BLaER1 (cell line): ENCODE data around the gene ADAT1.

Experiments used
- H3K27ac ChIP-seq: shearing (Covaris generic); formaldehyde crosslinking; 2 replicates; pipeline ENCODE4 v1.8.1; 2022
- H3K27me3 ChIP-seq: shearing (Covaris generic); formaldehyde crosslinking; 2 replicates; pipeline ENCODE4 v1.8.1; 2022
- H3K36me3 ChIP-seq: shearing (Covaris generic); formaldehyde crosslinking; 2 replicates; pipeline ENCODE4 v1.8.1; 2022
- H3K4me1 ChIP-seq: shearing (Covaris generic); formaldehyde crosslinking; 2 replicates; pipeline ENCODE4 v1.8.1; 2022
- H3K4me2 ChIP-seq: shearing (Covaris generic); formaldehyde crosslinking; 2 replicates; pipeline ENCODE4 v1.8.1; 2022
- H3K4me3 ChIP-seq: shearing (Covaris generic); formaldehyde crosslinking; 2 replicates; pipeline ENCODE4 v1.8.1; 2022
- H3K9ac ChIP-seq: shearing (Covaris generic); formaldehyde crosslinking; 2 replicates; pipeline ENCODE4 v1.8.1; 2022
- H3K9me3 ChIP-seq: shearing (Covaris generic); formaldehyde crosslinking; 2 replicates; pipeline ENCODE4 v1.8.1; 2022
- H4K20me1 ChIP-seq: shearing (Covaris generic); formaldehyde crosslinking; 2 replicates; pipeline ENCODE4 v1.8.1; 2022
- Cebpa-rat ChIP-seq: shearing (Covaris generic); IDR thresholded peaks from 2 replicates; pipeline ENCODE4 v1.8.1; 2022

Gene ADAT1

GRCh38 chr16:75647112-75647491 lies 24.0 kb upstream of the ADAT1 start:
- H3K27ac ChIP-seq, result peak overlapping the region; percentile 93
- H3K27me3 ChIP-seq, result no peaks in the 10 kb centered on the region
- peaks cover 48% of the 10 kb centered on the region for H3K4me1 ChIP-seq
- peak overlapping the region; percentile 95 for H3K9ac ChIP-seq
- H3K4me2 ChIP-seq, result peak overlapping the region; percentile 91
- peak overlapping the region; percentile 89 for H3K4me3 ChIP-seq
- H3K36me3 ChIP-seq, result peaks cover 36% of the 10 kb centered on the region
- TF ChIP-seq Cebpa-rat, result no peak
- no peaks in the 10 kb centered on the region for H3K9me3 ChIP-seq
- peaks cover 86% of the 10 kb centered on the region for H4K20me1 ChIP-seq

DNA sequence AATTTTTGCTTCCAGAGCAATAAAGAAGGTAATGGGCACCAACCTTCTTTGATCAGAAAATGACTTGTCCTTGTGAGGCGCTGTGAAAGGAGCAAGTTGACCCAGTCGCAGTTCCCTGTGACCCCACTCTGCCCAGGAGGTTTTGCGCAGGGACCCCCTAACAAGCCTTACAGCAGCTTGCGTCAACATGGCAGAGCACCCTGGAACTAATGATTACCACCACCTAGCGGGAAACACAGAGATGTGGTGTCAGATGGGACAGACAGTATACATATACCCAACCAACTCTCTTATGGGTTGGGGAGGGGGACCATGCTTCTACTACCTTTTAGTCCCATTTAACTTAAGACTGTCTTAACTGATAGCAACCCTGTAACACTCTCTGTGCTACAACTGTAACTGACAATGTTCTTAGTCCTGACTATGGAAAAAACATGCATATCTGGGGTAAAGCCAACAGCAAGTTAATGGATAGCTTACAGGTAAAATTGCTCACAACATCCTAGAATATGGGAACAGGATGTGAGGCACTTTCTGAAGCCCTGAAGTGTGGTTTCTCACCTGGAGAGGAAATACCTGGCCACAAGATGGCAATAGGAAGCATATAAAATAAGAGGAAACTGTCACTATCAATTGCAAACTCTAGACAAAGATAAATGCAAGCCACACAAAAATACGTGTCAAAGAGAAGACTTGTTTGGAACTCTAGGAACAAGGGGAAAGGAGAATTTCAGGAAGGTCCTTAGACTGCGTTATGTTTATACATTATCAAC lies 21.3 kb upstream of the ADAT1 start:
- H3K4me1 ChIP-seq, result peaks cover 24% of the 10 kb centered on the region
- H3K9me3 ChIP-seq, result no peaks in the 10 kb centered on the region
- no peaks in the 10 kb centered on the region for H3K27me3 ChIP-seq
- peaks cover 86% of the 10 kb centered on the region for H4K20me1 ChIP-seq
- H3K4me2 ChIP-seq, result peak overlapping the region; percentile 91; the same call in 1 of the 2 replicates
- H3K9ac ChIP-seq, result no peak overlapping the region
- peaks cover 63% of the 10 kb centered on the region for H3K36me3 ChIP-seq
- H3K27ac ChIP-seq, result no peak overlapping the region
- no peak overlapping the region for H3K4me3 ChIP-seq
- TF ChIP-seq Cebpa-rat, result no peak

DNA sequence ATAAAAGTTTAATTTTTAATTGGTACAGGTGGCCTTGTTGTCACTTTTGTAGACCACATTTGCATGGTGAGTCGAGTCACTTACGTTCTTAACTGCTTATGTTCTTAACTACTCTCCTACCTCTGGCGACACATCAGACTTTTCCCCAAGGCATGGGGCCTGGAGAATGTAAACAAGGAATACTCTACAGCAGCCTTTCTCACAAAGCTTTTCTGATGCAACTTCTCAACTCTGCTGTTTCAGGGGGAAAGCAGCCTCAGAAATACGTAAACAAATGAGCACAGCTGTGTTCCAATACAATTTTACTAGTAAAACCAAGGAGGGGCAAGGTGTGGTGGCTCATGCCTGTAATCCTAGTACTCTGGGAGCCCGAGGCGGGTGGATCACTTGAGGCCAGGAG lies 17.5 kb upstream of the ADAT1 start:
- Histone ChIP-seq H3K9ac (no peak overlapping the region), H3K4me2 (no peak overlapping the region), H3K36me3 (peaks cover 100% of the 10 kb centered on the region), H3K27ac (no peak overlapping the region), H4K20me1 (peaks cover 91% of the 10 kb centered on the region), H3K9me3 (no peaks in the 10 kb centered on the region), H3K4me3 (no peak overlapping the region), H3K27me3 (no peaks in the 10 kb centered on the region), H3K4me1 (peaks cover 12% of the 10 kb centered on the region)
- TF ChIP-seq Cebpa-rat, result no peak

- H3K4me2 ChIP-seq, result no peak overlapping the region
- peaks cover 100% of the 10 kb centered on the region for H3K36me3 ChIP-seq
- H3K27ac ChIP-seq, result no peak overlapping the region
- H4K20me1 ChIP-seq, result peaks cover 44% of the 10 kb centered on the region
- no peaks in the 10 kb centered on the region for H3K9me3 ChIP-seq
- H3K9ac ChIP-seq, result no peak overlapping the region
- no peak for TF ChIP-seq Cebpa-rat
- H3K4me1 ChIP-seq, result no peaks in the 10 kb centered on the region
- H3K27me3 ChIP-seq, result no peaks in the 10 kb centered on the region
- no peak overlapping the region for H3K4me3 ChIP-seq
Observed at GRCh38 chr16:75635036-75635435, 12.0 kb upstream of the ADAT1 start.

- Histone ChIP-seq H3K9me3 (no peaks in the 10 kb centered on the region), H3K27ac (no peak overlapping the region), H3K4me2 (no peak overlapping the region), H3K36me3 (peaks cover 100% of the 10 kb centered on the region), H3K27me3 (no peaks in the 10 kb centered on the region), H3K9ac (no peak overlapping the region), H4K20me1 (peaks cover 29% of the 10 kb centered on the region), H3K4me1 (peaks cover 16% of the 10 kb centered on the region), H3K4me3 (no peak overlapping the region)
- no peak for TF ChIP-seq Cebpa-rat
Observed at GRCh38 chr16:75632857-75633256, 9.8 kb upstream of the ADAT1 start.

GRCh38 chr16:75630052-75630451 lies 7.0 kb upstream of the ADAT1 start:
- peaks cover 27% of the 10 kb centered on the region for H3K4me1 ChIP-seq
- H3K27ac ChIP-seq, result no peak overlapping the region
- H4K20me1 ChIP-seq, result peaks cover 14% of the 10 kb centered on the region; the same call in 1 of the 2 replicates
- H3K9ac ChIP-seq, result no peak overlapping the region
- peaks cover 100% of the 10 kb centered on the region for H3K36me3 ChIP-seq
- no peak for TF ChIP-seq Cebpa-rat
- H3K9me3 ChIP-seq, result no peaks in the 10 kb centered on the region
- no peaks in the 10 kb centered on the region for H3K27me3 ChIP-seq
- H3K4me2 ChIP-seq, result no peak overlapping the region
- no peak overlapping the region for H3K4me3 ChIP-seq

DNA sequence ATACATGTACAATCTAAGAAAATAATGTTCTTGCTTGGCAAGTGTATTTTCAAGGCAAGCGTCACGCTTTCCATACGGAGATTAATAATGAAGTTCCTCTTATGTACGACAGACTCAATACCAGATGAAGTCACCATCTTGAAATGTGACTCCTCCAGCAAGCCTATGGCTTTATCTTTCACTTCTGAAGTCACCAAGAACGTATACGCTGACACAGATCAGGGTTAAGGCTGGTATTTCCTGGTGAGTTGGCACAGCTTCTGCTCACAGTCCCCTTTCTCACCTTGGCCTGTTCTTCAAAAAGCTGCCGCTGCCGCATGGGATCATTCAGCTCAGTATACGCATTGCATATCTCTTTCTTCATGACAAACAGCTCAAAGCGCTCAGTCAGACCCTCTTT lies 6.1 kb upstream of the ADAT1 start:
- no peak for TF ChIP-seq Cebpa-rat
- H3K27me3 ChIP-seq, result no peaks in the 10 kb centered on the region
- peak overlapping the region; percentile 66; the same call in 1 of the 2 replicates for H3K4me2 ChIP-seq
- no peak overlapping the region for H3K27ac ChIP-seq
- H3K4me3 ChIP-seq, result no peak overlapping the region
- peaks cover 27% of the 10 kb centered on the region for H3K4me1 ChIP-seq
- peaks cover 14% of the 10 kb centered on the region; the same call in 1 of the 2 replicates for H4K20me1 ChIP-seq
- no peak overlapping the region for H3K9ac ChIP-seq
- no peaks in the 10 kb centered on the region for H3K9me3 ChIP-seq
- H3K36me3 ChIP-seq, result peaks cover 94% of the 10 kb centered on the region

- Histone ChIP-seq H3K4me2 (peak overlapping the region; percentile 66), H3K4me3 (no peak overlapping the region), H3K9ac (peak overlapping the region; percentile 16; the same call in 1 of the 2 replicates), H3K27me3 (no peaks in the 10 kb centered on the region), H3K27ac (no peak overlapping the region), H3K4me1 (peaks cover 32% of the 10 kb centered on the region), H4K20me1 (peaks cover 14% of the 10 kb centered on the region; the same call in 1 of the 2 replicates), H3K36me3 (peaks cover 86% of the 10 kb centered on the region), H3K9me3 (no peaks in the 10 kb centered on the region)
- TF ChIP-seq Cebpa-rat, result no peak
Observed at GRCh38 chr16:75628351-75628750, 5.3 kb upstream of the ADAT1 start.

- peaks cover 81% of the 10 kb centered on the region for H3K36me3 ChIP-seq
- no peaks in the 10 kb centered on the region for H3K9me3 ChIP-seq
- no peak for TF ChIP-seq Cebpa-rat
- no peak overlapping the region for H3K4me3 ChIP-seq
- peaks cover 33% of the 10 kb centered on the region for H3K4me1 ChIP-seq
- H3K4me2 ChIP-seq, result peak overlapping the region; percentile 66
- H4K20me1 ChIP-seq, result peaks cover 11% of the 10 kb centered on the region; the same call in 1 of the 2 replicates
- no peaks in the 10 kb centered on the region for H3K27me3 ChIP-seq
- H3K9ac ChIP-seq, result peak overlapping the region; percentile 16; the same call in 1 of the 2 replicates
- no peak overlapping the region for H3K27ac ChIP-seq
Observed at GRCh38 chr16:75627851-75628250, 4.8 kb upstream of the ADAT1 start.

DNA sequence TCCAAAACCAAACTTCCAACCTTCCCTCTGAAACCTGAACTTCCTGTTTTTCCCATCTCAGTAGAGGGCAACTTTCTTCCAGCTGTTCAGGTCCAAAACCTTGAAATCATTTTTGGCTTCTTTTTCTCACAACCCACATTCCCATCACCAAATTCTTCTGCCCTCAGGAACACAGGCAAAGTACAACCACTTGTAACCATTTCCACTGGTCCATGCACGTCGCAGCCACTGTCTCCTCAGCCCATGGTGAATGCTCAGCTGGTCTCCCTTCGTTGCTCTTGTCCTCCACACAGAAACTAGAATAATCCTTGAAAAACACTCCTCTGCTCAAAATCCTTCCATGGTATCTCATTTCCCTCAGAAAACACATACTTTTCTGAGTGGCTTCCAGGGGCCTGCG lies 3.7 kb upstream of the ADAT1 start:
- Histone ChIP-seq H3K27ac (no peak overlapping the region), H3K4me1 (peaks cover 41% of the 10 kb centered on the region), H3K4me2 (no peak overlapping the region), H3K4me3 (no peak overlapping the region), H4K20me1 (peaks cover 5% of the 10 kb centered on the region; the same call in 1 of the 2 replicates), H3K9me3 (no peaks in the 10 kb centered on the region), H3K36me3 (peaks cover 71% of the 10 kb centered on the region), H3K9ac (no peak overlapping the region), H3K27me3 (no peaks in the 10 kb centered on the region)
- no peak for TF ChIP-seq Cebpa-rat
